GM19239 (cell line): ENCODE measurements around the gene CABLES2.

Experiments used
- DNase-seq: peaks from one replicate; pipeline ENCODE4 v3.0.0; 2011; ENCODE audit warnings: low spot score; ENCODE audit not compliant: insufficient read length
- FAIRE-seq: peaks from 2 replicates; lab custom pipeline; 2011; peaks lifted over from hg19 to GRCh38; lab: Jason Lieb, UNC

CABLES2 gene

DNA sequence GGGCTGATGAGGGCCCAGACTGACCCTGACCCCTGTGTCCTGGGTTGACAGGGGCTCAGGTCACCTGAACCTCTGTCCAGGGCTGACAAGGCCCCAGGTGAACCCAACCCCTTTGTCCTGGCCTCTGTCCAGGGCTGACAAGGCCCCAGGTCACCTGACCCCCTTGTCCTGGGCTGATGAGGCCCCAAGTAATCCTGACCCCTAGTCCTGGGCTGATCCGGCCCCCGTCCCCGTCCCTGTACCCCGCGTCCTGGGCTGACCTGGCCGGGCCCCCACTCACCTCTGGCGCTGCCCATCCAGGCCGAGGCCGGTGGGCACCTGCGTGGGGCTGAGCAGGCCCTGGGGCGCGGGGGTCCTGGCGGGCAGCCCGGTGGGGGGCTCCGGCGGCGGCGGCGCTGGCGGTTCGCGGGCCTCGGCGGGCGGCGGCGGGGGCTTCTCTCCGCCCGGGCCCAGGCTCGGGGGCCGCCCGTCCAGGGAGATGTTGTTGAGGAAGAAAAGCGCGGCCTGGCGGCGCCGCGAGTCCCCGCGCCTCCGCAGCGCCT is 379 bp downstream of the CABLES2 start:
- DNase-seq (no peak), FAIRE-seq (no peak)

GRCh38 chr20:62405981-62406513 is 1.0 kb downstream of the CABLES2 start:
- no peak for DNase-seq

DNA sequence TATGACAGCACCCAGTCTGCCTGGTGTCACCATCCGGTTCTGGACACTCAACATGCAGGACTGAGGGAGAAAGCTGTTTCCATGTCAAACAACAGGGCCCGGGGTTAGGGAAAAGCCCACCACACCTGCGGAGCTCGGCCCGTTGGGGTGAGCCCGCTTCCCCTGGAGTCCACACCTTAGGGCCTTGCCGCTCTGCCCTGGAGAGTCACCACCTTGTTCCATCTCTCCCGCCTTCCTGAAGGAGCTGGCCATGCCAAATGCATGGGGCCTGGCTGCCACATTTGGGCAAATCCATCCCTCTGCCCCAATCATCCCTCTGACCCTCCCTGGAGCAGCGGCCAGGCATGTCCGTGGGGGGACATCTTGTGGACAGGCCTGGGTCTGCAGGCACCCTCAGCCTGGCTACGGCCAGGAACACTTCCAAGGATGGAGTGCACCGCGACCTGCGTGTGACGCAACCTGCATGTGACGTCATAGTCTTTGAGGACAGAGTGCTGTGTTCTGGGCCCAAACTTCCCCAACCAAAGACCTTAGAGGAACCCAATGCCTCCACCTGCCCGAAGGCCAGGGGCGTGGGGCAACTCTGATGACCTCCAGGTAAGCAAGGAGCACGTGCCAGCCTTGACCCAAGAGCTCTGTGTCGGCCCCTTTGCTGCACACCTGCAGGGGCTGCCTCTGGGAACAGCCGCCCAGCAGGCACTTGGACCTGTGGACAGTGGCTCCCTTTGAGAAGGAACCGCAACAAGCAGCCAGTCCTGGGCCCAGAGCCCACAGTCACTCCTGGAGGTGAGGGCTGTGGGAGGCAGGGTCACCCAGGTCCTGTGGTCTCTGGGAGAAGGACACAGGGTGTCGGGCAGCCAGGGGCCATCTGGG is 1.7 kb downstream of the CABLES2 start:
- no peak for FAIRE-seq
- DNase-seq, result no peak

More at GRCh38 chr20:62405981-62406513, 1.0 kb downstream of the CABLES2 start:
- no peak for FAIRE-seq

DNA sequence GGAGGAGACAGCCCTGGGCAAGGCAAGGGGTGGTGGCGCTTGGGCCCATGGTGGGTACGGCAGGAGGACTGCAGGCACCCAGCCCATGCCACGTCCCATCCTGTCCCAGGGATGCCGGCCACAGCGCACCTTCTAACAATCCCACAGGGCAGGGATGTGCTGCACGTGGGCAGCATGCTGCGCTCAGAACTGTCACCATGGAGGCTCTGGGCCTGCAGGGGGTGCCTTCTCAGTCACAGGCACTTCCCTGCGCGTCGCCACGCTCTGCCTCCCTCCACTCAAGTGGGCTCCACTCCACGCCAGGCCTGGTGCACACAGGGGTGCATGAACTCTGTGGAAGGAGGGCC is 2.4 kb downstream of the CABLES2 start:
- FAIRE-seq (no peak), DNase-seq (no peak)

GRCh38 chr20:62404112-62404665 is 2.9 kb downstream of the CABLES2 start:
- FAIRE-seq (no peak), DNase-seq (no peak)

- no peak for DNase-seq
- FAIRE-seq, result no peak
Measured at GRCh38 chr20:62403331-62403730, 3.8 kb downstream of the CABLES2 start.

DNA sequence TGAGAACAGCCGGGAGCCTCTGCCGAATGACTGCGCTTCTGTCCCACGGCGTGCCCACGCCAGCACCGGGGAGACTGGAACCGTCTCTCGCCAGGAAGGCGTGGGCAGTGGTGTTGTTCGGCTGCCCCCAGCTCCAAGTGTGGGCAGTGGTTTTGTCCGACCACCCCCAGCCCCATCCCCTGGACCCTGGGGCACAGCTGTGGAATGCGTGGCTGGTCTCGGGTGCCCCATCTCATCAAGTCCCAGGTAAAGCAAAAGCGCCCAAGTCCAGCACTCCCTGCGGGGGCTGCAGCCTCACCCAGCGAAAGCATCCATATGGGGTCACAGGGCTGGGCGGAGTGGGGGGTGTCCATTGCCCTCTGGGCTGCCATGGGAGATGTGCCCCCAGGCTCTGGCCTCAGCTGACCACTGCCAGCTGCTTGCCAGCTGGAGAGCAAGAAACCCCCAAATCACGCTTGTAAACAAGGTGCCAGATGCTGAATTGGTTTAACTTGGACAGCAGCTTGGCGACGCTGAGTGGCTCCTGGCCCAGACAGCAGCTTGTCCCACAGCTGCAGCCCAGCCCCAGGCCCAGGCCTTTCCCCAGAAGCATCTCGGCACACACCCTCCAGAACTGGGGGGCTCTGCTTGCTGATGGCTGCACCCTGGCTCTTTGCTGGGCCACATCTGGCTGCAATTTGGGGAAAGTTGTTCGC is 4.5 kb downstream of the CABLES2 start:
- FAIRE-seq, result no peak

GRCh38 chr20:62401331-62401779 is 5.7 kb downstream of the CABLES2 start:
- DNase-seq (no peak), FAIRE-seq (no peak)

More for the DNA sequence above, 4.5 kb downstream of the CABLES2 start:
- no peak for DNase-seq

- FAIRE-seq, result no peak
- DNase-seq, result no peak
Measured at GRCh38 chr20:62400541-62400940, 6.5 kb downstream of the CABLES2 start.

GRCh38 chr20:62400021-62400420 is 7.1 kb downstream of the CABLES2 start:
- no peak for FAIRE-seq
- DNase-seq, result no peak

DNA sequence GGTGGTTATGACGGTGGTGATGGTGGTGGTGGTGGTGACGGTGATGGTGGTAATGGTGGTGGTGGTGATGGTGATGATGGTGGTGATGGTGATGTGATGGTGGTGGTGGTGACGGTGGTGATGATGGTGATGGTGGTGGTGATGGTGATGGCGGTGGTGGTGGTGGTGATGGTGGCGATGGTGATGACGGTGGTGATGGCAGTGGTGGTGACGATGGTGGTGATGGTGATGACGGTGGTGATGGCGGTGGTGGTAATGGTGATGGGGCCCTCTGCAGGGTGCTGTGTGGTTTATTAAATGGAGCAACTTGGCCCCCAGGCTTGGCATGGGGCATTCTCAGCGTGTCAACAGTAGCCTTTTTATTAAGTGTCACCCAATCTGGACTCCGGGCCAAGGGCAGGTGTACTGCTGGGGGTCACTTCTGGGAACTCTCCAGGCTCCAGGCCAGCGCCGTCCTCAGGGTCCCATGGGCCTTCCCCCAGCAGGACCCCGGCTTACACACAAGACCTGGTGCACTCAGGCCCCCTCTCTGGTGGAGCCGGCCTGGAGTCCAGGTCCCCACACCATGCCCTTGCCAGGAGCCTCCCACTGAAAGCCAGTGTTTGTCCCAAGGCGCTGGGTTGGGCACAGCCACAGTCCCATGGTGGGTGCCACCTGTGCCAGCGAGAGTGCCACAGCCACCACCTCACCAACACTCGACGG is 8.8 kb downstream of the CABLES2 start:
- no peak for FAIRE-seq
- no peak for DNase-seq

- FAIRE-seq, result no peak
Measured at GRCh38 chr20:62396367-62397239, 10.5 kb downstream of the CABLES2 start.

DNA sequence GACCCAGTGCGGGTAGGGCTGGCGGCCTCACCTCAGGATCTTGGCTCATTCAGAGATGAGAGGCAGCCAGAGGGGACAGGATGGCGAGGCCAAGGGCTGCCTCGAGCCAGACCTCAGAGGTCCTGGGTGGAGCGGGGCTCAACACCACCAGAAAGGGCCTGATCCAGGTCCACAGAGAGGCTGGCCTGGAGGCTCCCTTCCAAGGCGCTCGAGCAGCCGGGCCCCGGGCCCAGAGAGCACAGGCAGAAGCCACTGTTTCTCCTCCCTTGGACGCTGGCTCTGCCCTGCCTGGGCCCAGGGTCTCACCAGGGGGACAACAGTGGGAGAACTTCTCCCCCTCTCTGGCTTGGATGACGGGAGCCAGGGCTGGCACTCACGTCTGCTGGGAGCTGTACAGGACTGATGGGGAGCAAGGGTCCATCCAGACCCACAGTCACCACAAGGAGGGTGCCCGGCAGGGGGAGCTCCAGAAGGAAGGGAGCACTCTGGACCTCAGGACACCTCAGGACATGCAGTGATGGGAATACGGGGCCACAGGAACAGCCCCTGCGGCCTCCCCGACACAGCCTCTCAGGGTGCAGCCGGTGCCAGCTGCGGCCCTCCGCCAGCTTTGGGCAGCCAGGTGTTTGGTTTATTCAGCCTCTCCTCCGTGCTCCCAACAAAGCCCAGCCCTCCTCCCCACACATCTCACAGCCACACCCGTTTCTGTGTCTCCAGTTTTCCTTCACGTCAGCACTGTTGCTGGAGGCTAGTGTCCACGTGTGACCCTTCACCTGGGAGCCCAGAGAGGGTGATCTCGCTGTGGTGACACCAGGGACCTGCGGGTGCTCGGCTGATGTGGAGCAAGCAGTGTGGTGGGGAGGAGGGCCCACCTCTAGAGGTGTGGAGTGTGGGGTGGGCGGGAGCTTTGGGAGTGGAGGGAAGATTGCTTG is 11.5 kb downstream of the CABLES2 start:
- DNase-seq (no peak), FAIRE-seq (no peak)

More at GRCh38 chr20:62396367-62397239, 10.5 kb downstream of the CABLES2 start:
- no peak for DNase-seq

GRCh38 chr20:62394248-62395245 is 12.5 kb downstream of the CABLES2 start:
- DNase-seq (no peak), FAIRE-seq (no peak)

- FAIRE-seq, result no peak
- DNase-seq, result no peak
Measured at GRCh38 chr20:62393830-62394229, 13.3 kb downstream of the CABLES2 start.

GRCh38 chr20:62393335-62393665 is 13.8 kb downstream of the CABLES2 start:
- DNase-seq, result no peak
- no peak for FAIRE-seq
